Liver (tissue), 9 donors: ENCODE measurements around the gene EHBP1. TPM values are rescaled to one million over a fixed set of nuclear protein-coding genes. Genes with fewer than 3 reads are reported as not detected.

Source experiments
- DNase-seq: peaks from one replicate; pipeline ENCODE4 v3.0.0-alpha.2; 2017; ENCODE audit warnings: low spot score
- H3K27ac ChIP-seq, 2 donors: one replicate each; pipeline ENCODE4 v1.7.0; 2013; ENCODE audit warnings: inconsistent platforms in 2 of 2, low read length in 2 of 2, control low read depth in 1 of 2, low read depth in 1 of 2, mild to moderate bottlenecking in 1 of 2
- H3K27me3 ChIP-seq, 4 donors: one replicate each; pipeline versions ENCODE4 v1.6.1 to v1.7.0; 2013; ENCODE audit warnings: low read length in 3 of 4, inconsistent platforms in 1 of 4, mild to moderate bottlenecking in 1 of 4, moderate library complexity in 1 of 4; ENCODE audit not compliant: control insufficient read depth in 4 of 4, insufficient read depth in 4 of 4
- H3K36me3 ChIP-seq, 4 donors: one replicate each; pipeline versions ENCODE4 v1.6.1 to v1.7.0; 2013; ENCODE audit warnings: low read length in 3 of 4, mild to moderate bottlenecking in 3 of 4, low read depth in 1 of 4, moderate library complexity in 1 of 4; ENCODE audit not compliant: control insufficient read depth in 4 of 4, insufficient read depth in 3 of 4
- H3K4me1 ChIP-seq, 4 donors: one replicate each; pipeline versions ENCODE4 v1.6.1 to v1.7.0; 2013; ENCODE audit warnings: low read length in 3 of 4, mild to moderate bottlenecking in 3 of 4, moderate library complexity in 1 of 4; ENCODE audit not compliant: control insufficient read depth in 4 of 4, insufficient read depth in 4 of 4
- H3K4me3 ChIP-seq, 3 donors: one replicate each; pipeline versions ENCODE4 v1.6.1 to v1.7.0; 2013; ENCODE audit warnings: low read length in 3 of 3, control low read depth in 1 of 3, low read depth in 1 of 3, mild to moderate bottlenecking in 1 of 3
- H3K9ac ChIP-seq, 2 donors: one replicate each; pipeline ENCODE4 v1.7.0; 2013; ENCODE audit warnings: low read length in 2 of 2, mild to moderate bottlenecking in 2 of 2, moderate library complexity in 2 of 2, control low read depth in 1 of 2, low read depth in 1 of 2
- H3K9me3 ChIP-seq, 4 donors: one replicate each; pipeline versions ENCODE4 v1.6.1 to v1.7.0; 2013; ENCODE audit warnings: low read length in 3 of 4; ENCODE audit not compliant: control insufficient read depth in 4 of 4
- ATF3 ChIP-seq: IDR thresholded peaks from 2 replicates; pipeline ENCODE4 v1.6.1; 2016; ENCODE audit warnings: antibody characterized with exemption
- CTCF ChIP-seq: fragments of 150-350 bp; IDR thresholded peaks from 2 replicates; pipeline ENCODE4 v1.5.1; 2017; ENCODE audit warnings: improper control_type of control experiment, low read depth, low read length; ENCODE audit not compliant: missing input control
- EGR1 ChIP-seq, 2 donors: IDR thresholded peaks; 2 replicates each; pipeline ENCODE4 v1.6.1; 2016 to 2018; ENCODE audit warnings: antibody characterized with exemption in 2 of 2, low read depth in 2 of 2
- FOXA1 ChIP-seq: IDR thresholded peaks from 2 replicates; pipeline ENCODE4 v1.6.1; 2016; ENCODE audit warnings: antibody characterized with exemption
- FOXA2 ChIP-seq: IDR thresholded peaks from 2 replicates; pipeline ENCODE4 v1.6.1; 2016; ENCODE audit warnings: antibody characterized with exemption
- GABPA ChIP-seq, 2 donors: IDR thresholded peaks in 1 of 2; conservative IDR thresholded peaks in 1 of 2; 2 replicates each; pipeline ENCODE4 v1.6.1; 2016; ENCODE audit warnings: antibody characterized with exemption in 2 of 2, mild to moderate bottlenecking in 1 of 2, moderate library complexity in 1 of 2
- HNF4G ChIP-seq: IDR thresholded peaks from 2 replicates; pipeline ENCODE4 v1.6.1; 2016; ENCODE audit warnings: antibody characterized with exemption
- JUND ChIP-seq, 2 donors: IDR thresholded peaks; 2 replicates each; pipeline ENCODE4 v1.6.1; 2016; ENCODE audit warnings: antibody characterized with exemption in 2 of 2
- MAX ChIP-seq: IDR thresholded peaks from 2 replicates; pipeline ENCODE4 v1.6.1; 2016; ENCODE audit warnings: antibody characterized with exemption
- NR2F2 ChIP-seq: IDR thresholded peaks from 2 replicates; pipeline ENCODE4 v1.6.1; 2016; ENCODE audit warnings: antibody characterized with exemption
- RAD21 ChIP-seq, 2 donors: IDR thresholded peaks; 2 replicates each; pipeline ENCODE4 v1.6.1; 2016; ENCODE audit warnings: antibody characterized with exemption in 2 of 2, mild to moderate bottlenecking in 2 of 2
- RXRA ChIP-seq, 2 donors: IDR thresholded peaks; 2 replicates each; pipeline ENCODE4 v1.6.1; 2017 to 2018; ENCODE audit warnings: antibody characterized with exemption in 2 of 2, mild to moderate bottlenecking in 1 of 2
- SP1 ChIP-seq: IDR thresholded peaks from 2 replicates; pipeline ENCODE4 v1.6.1; 2018; ENCODE audit warnings: antibody characterized with exemption, mild to moderate bottlenecking
- TAF1 ChIP-seq: conservative IDR thresholded peaks from 2 replicates; pipeline ENCODE4 v1.6.1; 2016; ENCODE audit warnings: antibody characterized with exemption, mild to moderate bottlenecking
- YY1 ChIP-seq: IDR thresholded peaks from 2 replicates; pipeline ENCODE4 v1.6.1; 2016; ENCODE audit warnings: antibody characterized with exemption, mild to moderate bottlenecking
- ZBTB33 ChIP-seq: IDR thresholded peaks from 2 replicates; pipeline ENCODE4 v1.6.1; 2016; ENCODE audit warnings: antibody characterized with exemption
- WGBS: extraction: QIAGEN DNeasy Blood & Tissue Kit; methylation state at CpG from one replicate; pipeline ENCODE4 v1.1.7; 2013; 5-methylcytosine and 5-hydroxymethylcytosine counted together
- polyA plus RNA-seq, 2 donors: library from polyadenylated mRNA; stranded (reverse) in 1 of 2; unstranded in 1 of 2; fragments of 200-250 nt in 1 of 2; fragments of >200 nt in 1 of 2; fragmentation: Nextera tagmentation in 1 of 2; extraction: Ambion mirVana in 1 of 2; gene quantifications; one replicate each; pipeline versions ENCODE4 v1.2.1 to v1.2.3, GENCODE V29; 2013 to 2015
- total RNA-seq, 2 donors: library from RNA; depleted of rRNA; stranded (reverse); fragments of >200 nt; gene quantifications; one replicate each; pipeline ENCODE4 v1.2.3, GENCODE V29; 2014
- donor health status: healthy.
- donor health status: healthy.
- donor health status: healthy.
- donor health status: healthy.
- donor health status: healthy.

The EHBP1 gene
- total and polyA plus RNA-seq, 4 donors, result 16.6 to 85.8 (median 24.4) TPM

DNA sequence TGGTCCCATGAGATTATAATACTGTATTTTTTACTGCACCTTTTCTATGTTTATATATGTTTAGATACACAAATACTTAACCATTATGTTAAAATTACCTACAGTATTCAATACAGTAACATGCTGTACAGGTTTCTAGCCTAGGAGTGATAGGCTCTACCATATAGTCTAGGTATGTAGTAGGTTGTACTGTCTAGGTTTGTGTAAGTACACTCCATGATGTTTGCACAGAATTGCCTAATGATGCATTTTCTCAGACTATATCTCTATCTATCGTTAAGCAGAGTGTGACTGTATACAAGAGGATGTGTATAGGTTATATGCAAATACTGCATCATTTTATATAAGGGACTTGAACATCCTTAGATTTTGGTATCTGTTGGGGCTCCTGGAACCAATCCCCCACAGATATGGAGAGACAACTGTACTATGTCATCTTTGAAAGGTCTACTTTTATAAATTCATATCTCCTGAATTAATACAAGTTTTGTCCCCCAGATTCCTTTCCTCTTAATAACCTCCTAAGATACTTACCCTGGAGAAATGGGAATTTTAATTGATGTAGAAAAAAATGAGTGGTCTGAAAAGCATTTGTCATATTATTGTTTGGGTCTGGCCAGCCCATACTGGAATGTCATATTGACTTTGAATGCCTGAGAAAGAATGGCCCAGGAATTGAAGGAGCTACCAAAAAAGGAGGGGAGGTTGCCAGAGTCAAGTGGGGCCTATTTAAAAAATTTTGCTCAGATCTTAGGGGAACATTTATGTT is 36.6 kb downstream of the EHBP1 start:
- H3K9me3 ChIP-seq, result no peaks in the 10 kb centered on the region
- H3K27me3 ChIP-seq, result no peaks in the 10 kb centered on the region
- H3K27ac ChIP-seq, result no peak overlapping the region
- no peak overlapping the region for H3K9ac ChIP-seq
- peaks cover 4 to 44% (median 30%) of the 10 kb centered on the region in 4 donors for H3K4me1 ChIP-seq
- DNase-seq, result no peak
- WGBS, result 26% methylated on average over 1 of the region's 1 CpG
- no peaks in the 10 kb centered on the region for H3K36me3 ChIP-seq
- no peak for TF ChIP-seq NR2F2
- TF ChIP-seq CTCF, result no peak
- TF ChIP-seq RXRA (IDR thresholded peaks at IDR 0.05), result no peak
- TF ChIP-seq GABPA (IDR thresholded peaks at IDR 0.05 in 1 of 2, conservative IDR thresholded peaks at IDR 0.05 in 1 of 2), result no peak
- no peak for TF ChIP-seq JUND (IDR thresholded peaks at IDR 0.05)
- TF ChIP-seq YY1, result no peak
- no peak for TF ChIP-seq TAF1
- TF ChIP-seq ZBTB33, result no peak
- TF ChIP-seq MAX, result no peak
- TF ChIP-seq HNF4G, result no peak
- H3K4me3 ChIP-seq, result no peak overlapping the region

DNA sequence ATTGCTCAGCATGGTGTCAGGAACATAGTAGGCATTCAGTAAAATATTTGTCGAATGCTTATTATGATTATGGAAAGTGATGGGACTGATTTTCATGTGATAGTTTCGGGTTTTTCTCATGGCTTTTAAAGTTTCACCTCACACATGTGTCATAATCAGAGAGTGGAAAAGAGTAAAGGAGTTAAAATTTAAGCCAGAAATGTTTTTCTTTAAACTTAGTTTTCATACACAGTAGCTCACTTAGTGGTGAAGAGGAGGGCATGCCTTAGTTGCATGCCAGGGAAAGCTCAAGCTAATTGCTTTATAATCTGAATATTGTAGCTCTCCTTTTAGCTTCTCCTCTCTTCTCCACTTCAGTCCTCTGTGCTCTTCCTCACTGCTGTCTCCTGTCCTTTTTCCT is 38.0 kb downstream of the EHBP1 start:
- H3K36me3 ChIP-seq, result peaks cover 0 to 3% (median 0%) of the 10 kb centered on the region in 4 donors
- no peaks in the 10 kb centered on the region for H3K9me3 ChIP-seq
- DNase-seq, result no peak
- no peak overlapping the region for H3K9ac ChIP-seq
- 80% methylated on average over 2 of the region's 2 CpGs for WGBS
- no peak for TF ChIP-seq GABPA (IDR thresholded peaks at IDR 0.05 in 1 of 2, conservative IDR thresholded peaks at IDR 0.05 in 1 of 2)
- TF ChIP-seq RAD21 (IDR thresholded peaks at IDR 0.05), result no peak
- no peak for TF ChIP-seq NR2F2
- no peak for TF ChIP-seq CTCF
- TF ChIP-seq FOXA2, result no peak
- TF ChIP-seq ATF3, result no peak
- TF ChIP-seq SP1, result no peak
- no peak for TF ChIP-seq FOXA1
- TF ChIP-seq YY1, result no peak
- no peak for TF ChIP-seq RXRA (IDR thresholded peaks at IDR 0.05)
- no peak for TF ChIP-seq MAX
- TF ChIP-seq JUND (IDR thresholded peaks at IDR 0.05), result no peak
- no peak for TF ChIP-seq EGR1 (IDR thresholded peaks at IDR 0.05; ENCODE audit: low read depth in 2 of 2)
- no peak for TF ChIP-seq ZBTB33
- TF ChIP-seq HNF4G, result no peak
- no peak overlapping the region for H3K27ac ChIP-seq
- peaks cover 8 to 49% (median 28%) of the 10 kb centered on the region in 4 donors for H3K4me1 ChIP-seq
- no peaks in the 10 kb centered on the region for H3K27me3 ChIP-seq
- no peak overlapping the region for H3K4me3 ChIP-seq
